Uterus (tissue), 4 donors: ENCODE measurements around the gene RSPH1. TPM values are rescaled to one million over a fixed set of nuclear protein-coding genes. Genes with fewer than 3 reads are reported as not detected.

ENCODE experiments used
- DNase-seq, 2 donors: peaks; one replicate each; pipeline ENCODE4 v3.0.0-alpha.2; 2019 to 2020
- H3K27ac ChIP-seq, 2 donors: fragments of 200-600 bp; sonication (generic); 1 replicate in 1 of 2; 2 replicates in 1 of 2; pipeline ENCODE4 v1.5.1; 2016 to 2018
- H3K27me3 ChIP-seq, 2 donors: fragments of 200-600 bp; sonication (generic); one replicate each; pipeline ENCODE4 v1.5.1; 2018 to 2019; ENCODE audit warnings: control low read depth in 1 of 2
- H3K36me3 ChIP-seq, 2 donors: fragments of 200-600 bp; sonication (generic); one replicate each; pipeline ENCODE4 v1.5.1; 2019; ENCODE audit warnings: control low read depth in 1 of 2
- H3K4me1 ChIP-seq, 2 donors: fragments of 200-600 bp; sonication (generic); one replicate each; pipeline ENCODE4 v1.5.1; 2018 to 2019; ENCODE audit warnings: control low read depth in 1 of 2
- H3K4me3 ChIP-seq, 2 donors: fragments of 200-600 bp; sonication (generic); 1 replicate in 1 of 2; 2 replicates in 1 of 2; pipeline ENCODE4 v1.5.1; 2018 to 2019; ENCODE audit warnings: mild to moderate bottlenecking in 1 of 2
- H3K9me3 ChIP-seq, 2 donors: fragments of 200-600 bp; sonication (generic); one replicate each; pipeline ENCODE4 v1.5.1; 2019; ENCODE audit warnings: control low read depth in 1 of 2
- POLR2A ChIP-seq, 2 donors: fragments of 450-650 bp; IDR thresholded peaks; one replicate each; pipeline ENCODE4 v1.6.1; 2016; ENCODE audit warnings: antibody characterized with exemption in 2 of 2, mild to moderate bottlenecking in 1 of 2, moderate library complexity in 1 of 2
- intact Hi-C: fragments of 100-400 bp; cut with DNase I; formaldehyde crosslinking; loops from one replicate; pipeline ENCODE4 v1.15.1; 2023; ENCODE audit warnings: low total_unique reads
- total RNA-seq, 4 donors: library from RNA; depleted of rRNA in 3 of 4; stranded (reverse); fragments of >200 nt in 3 of 4; gene quantifications; one replicate each; pipeline versions ENCODE4 v1.1.0 to v1.2.4, GENCODE V29; 2014 to 2023
- TF ChIP-seq, protein P1 (sequence below), 4 experiments: fragments of 200-600 bp in 2 of 4; fragments of 450-650 bp in 2 of 4; sonication (generic) in 2 of 4; IDR thresholded peaks; one replicate each; pipeline ENCODE4 v1.5.1; 2016 to 2019; ENCODE audit warnings: antibody characterized with exemption in 4 of 4, mild to moderate bottlenecking in 2 of 4, moderate library complexity in 1 of 4
- donor health status: DM: yes; HTN: yes; CAD: no.

Gene RSPH1
- total RNA-seq, 4 donors from 2014 or later: 1.7 to 3.4 TPM; not detected in 2

DNA sequence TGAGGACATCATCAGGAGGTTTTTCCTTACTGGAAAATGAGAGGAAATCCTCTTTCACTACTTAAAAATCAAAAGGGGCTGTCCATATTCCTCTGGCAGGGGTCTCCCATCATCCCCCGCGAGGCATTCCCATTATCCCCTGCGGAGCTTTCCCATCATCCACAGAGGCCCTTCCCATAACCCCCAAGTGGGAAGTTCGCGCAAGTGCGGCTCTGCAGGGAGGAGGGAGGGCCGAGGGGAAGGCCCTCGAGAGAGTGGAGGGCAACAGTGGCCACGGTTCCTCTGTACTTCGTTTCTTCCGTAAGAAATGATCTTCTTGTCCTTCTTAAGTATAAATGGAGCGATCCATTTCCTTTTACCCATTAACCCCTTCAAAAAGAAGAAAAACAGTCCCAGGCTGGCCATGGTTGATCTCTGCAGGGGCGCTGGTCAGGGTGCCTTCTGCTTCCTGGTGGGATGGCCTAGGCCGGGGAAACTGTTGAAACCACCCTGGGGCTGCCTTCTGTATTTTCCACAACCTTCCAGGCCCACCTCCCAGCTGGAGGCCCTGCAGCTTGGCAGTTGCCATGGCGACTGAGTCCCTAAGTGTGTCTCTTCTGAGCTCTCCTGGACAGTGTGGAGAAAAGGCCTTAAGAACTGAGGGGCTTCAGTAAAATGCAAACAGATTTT, 3.6 kb upstream of the RSPH1 start:
- H3K9me3 ChIP-seq: no peaks in the 10 kb centered on the region
- intact Hi-C loops: no loop called here

DNA sequence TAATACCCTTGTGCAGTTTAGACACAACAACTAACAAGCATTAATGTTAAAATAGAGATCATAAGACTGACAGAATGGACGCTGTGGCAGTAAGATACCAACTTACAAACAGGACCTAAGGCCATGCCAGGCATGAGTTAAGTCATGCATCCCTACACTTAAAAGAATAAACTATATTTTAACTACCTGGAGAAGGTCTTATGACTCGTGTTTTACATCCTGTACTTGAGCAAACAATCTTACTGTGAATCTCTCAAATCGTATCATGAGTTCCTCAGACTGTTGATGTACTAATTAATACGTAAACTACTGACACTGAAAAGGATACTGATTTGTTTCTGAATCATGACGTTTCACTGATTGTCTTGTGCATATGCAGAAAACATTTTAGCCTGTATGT, 2.0 kb upstream of the RSPH1 start:
- no peak for TF ChIP-seq POLR2A (IDR thresholded peaks at IDR 0.05)
- TF ChIP-seq, protein P1, sequence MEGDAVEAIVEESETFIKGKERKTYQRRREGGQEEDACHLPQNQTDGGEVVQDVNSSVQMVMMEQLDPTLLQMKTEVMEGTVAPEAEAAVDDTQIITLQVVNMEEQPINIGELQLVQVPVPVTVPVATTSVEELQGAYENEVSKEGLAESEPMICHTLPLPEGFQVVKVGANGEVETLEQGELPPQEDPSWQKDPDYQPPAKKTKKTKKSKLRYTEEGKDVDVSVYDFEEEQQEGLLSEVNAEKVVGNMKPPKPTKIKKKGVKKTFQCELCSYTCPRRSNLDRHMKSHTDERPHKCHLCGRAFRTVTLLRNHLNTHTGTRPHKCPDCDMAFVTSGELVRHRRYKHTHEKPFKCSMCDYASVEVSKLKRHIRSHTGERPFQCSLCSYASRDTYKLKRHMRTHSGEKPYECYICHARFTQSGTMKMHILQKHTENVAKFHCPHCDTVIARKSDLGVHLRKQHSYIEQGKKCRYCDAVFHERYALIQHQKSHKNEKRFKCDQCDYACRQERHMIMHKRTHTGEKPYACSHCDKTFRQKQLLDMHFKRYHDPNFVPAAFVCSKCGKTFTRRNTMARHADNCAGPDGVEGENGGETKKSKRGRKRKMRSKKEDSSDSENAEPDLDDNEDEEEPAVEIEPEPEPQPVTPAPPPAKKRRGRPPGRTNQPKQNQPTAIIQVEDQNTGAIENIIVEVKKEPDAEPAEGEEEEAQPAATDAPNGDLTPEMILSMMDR (IDR thresholded peaks at IDR 0.05): no peak
- Histone ChIP-seq H3K4me3 (no peak overlapping the region), H3K36me3 (no peaks in the 10 kb centered on the region), H3K4me1 (no peaks in the 10 kb centered on the region), H3K27me3 (no peaks in the 10 kb centered on the region), H3K27ac (no peak overlapping the region), H3K9me3 (no peaks in the 10 kb centered on the region)
- intact Hi-C loops: no loop called here
- DNase-seq: no peak

More for the DNA sequence above, 3.6 kb upstream of the RSPH1 start:
- Histone ChIP-seq H3K4me1 (no peaks in the 10 kb centered on the region), H3K4me3 (no peak overlapping the region), H3K36me3 (no peaks in the 10 kb centered on the region), H3K27ac (no peak overlapping the region), H3K27me3 (no peaks in the 10 kb centered on the region)
- no peak for DNase-seq
- TF ChIP-seq, protein P1 (IDR thresholded peaks at IDR 0.05): no peak
- no peak for TF ChIP-seq POLR2A (IDR thresholded peaks at IDR 0.05)

DNA sequence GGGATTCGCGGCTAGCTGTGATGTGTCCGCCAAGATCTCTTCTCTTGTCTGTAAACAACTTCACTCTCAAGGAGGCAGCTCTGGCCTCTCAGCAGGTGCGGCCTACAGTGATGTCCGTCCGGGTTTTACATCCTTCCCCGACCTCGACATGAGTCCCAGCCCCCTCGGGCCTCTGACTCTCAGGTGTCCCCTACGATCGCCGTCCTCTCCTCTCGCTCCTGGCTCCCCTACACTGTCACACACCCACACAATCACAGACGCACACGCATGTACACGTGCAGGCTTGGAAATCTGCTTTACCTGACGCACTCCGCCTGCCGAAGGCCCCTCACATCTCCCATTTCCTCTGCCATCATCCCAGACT, 797 bp upstream of the RSPH1 start:
- Histone ChIP-seq H3K36me3 (no peaks in the 10 kb centered on the region), H3K4me1 (no peaks in the 10 kb centered on the region), H3K27ac (peak overlapping the region; percentile 75 to 90), H3K4me3 (peak overlapping the region; percentile 60 to 63), H3K27me3 (no peaks in the 10 kb centered on the region), H3K9me3 (no peaks in the 10 kb centered on the region)
- TF ChIP-seq, protein P1 (IDR thresholded peaks at IDR 0.05): no peak
- no peak for TF ChIP-seq POLR2A (IDR thresholded peaks at IDR 0.05)
- DNase-seq: peak in 1 of 2 donors; percentile 39
- intact Hi-C loops: no loop called here

DNA sequence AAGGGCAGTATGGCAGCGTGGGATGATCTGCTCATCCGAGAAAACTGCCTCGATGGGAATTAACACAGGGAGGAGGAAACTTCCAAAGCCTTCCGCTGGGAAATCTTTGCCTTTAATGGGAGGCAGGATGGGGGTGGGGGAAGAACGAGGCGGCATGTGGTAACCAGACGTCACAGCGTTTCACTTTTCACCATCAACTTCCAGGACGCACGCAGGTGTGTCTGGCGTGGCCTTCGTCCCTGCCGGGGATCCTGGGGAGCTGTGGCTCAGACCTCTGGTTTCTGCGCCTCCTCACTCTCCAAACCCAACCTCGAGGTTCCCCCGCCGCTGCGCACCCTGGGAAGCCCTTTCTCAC, 282 bp downstream of the RSPH1 start:
- peak overlapping the region; percentile 3 to 72 for H3K27ac ChIP-seq

DNA sequence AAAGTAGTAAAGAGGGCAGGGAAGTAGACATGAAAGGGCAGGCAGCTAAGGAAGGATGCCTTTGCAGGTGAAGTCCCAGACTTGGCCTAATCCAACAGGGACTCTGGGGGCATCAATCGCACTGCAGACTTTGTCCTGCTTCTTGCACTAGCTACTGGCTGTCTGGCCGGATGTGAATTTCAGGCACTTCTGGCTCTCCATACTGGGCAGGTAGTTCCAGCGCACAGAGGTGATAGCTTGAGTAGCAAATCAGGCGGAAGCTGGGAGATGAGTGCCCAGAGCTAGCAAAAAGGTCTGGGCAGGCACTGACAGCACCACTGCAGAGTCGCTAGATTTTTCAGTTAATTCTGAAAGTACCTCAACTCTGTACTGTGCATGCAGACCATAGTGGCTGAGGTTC, 997 bp downstream of the RSPH1 start:
- Histone ChIP-seq H3K27me3 (no peaks in the 10 kb centered on the region), H3K4me1 (no peaks in the 10 kb centered on the region), H3K36me3 (no peaks in the 10 kb centered on the region), H3K9me3 (no peaks in the 10 kb centered on the region), H3K4me3 (no peak overlapping the region), H3K27ac (no peak overlapping the region)
- DNase-seq: no peak
- intact Hi-C loops: no loop called here
- TF ChIP-seq, protein P1 (IDR thresholded peaks at IDR 0.05): no peak
- TF ChIP-seq POLR2A (IDR thresholded peaks at IDR 0.05): no peak

More for the DNA sequence above, 282 bp downstream of the RSPH1 start:
- Histone ChIP-seq H3K36me3 (no peaks in the 10 kb centered on the region), H3K27me3 (no peaks in the 10 kb centered on the region), H3K4me1 (no peaks in the 10 kb centered on the region), H3K9me3 (no peaks in the 10 kb centered on the region), H3K4me3 (peak overlapping the region; percentile 60 to 63)
- DNase-seq: no peak
- intact Hi-C loops: no loop called here
- no peak for TF ChIP-seq POLR2A (IDR thresholded peaks at IDR 0.05)
- TF ChIP-seq, protein P1 (IDR thresholded peaks at IDR 0.05): no peak
